ENCODE measurements around the gene TBX22. TPM values are rescaled to one million over a fixed set of nuclear protein-coding genes. Genes with fewer than 3 reads are reported as not detected.

The TBX22 gene
- not detected in 2 replicates for total RNA-seq

GRCh38 chrX:80014141-80014940, at the start of gene TBX22:
TSS of gene TBX22 (plus strand) at chrX:80014753. CDS start at chrX:80022270, 7,517 bp downstream.

All from cardiac atrium fibroblast (primary cell).